A549 (cell line): ENCODE measurements around the gene TBL1X. TPM values are rescaled to one million over a fixed set of nuclear protein-coding genes. Genes with fewer than 3 reads are reported as not detected.

ENCODE experiments used
- ATAC-seq, 2 experiments: fragments of 200-7000 bp in 1 of 2; fragments of >200 bp in 1 of 2; cut with Nextera tagmentation in 1 of 2; cut with Tn5 transposase in 1 of 2; 3 replicates each; pipeline versions ENCODE4 v1.8.0 to v1.9.1; 2018 to 2020; ENCODE audit warnings: mild to moderate bottlenecking in 1 of 2, moderate library complexity in 1 of 2
- CTCF ChIA-PET: fragments of 300-600 bp; sonication (Branson Sonifier 250); formaldehyde crosslinking; extraction: SDS; loops from one replicate; lab custom pipeline; 2021; ENCODE audit warnings: antibody characterized with exemption, inconsistent platforms; lab: Yijun Ruan, JAX
- POLR2A ChIA-PET: fragments of 350-600 bp; formaldehyde crosslinking; extraction: SDS; loops from one replicate; lab custom pipeline; 2021; ENCODE audit warnings: antibody characterized with exemption, inconsistent platforms; lab: Yijun Ruan, JAX
- DNase-seq, 2 experiments: peaks; one replicate each; pipeline versions ENCODE4 v3.0.0 to v3.0.0-alpha.2; 2011 to 2016; ENCODE audit warnings: low read depth in 1 of 2, low spot score in 1 of 2
- FAIRE-seq: peaks from 2 replicates; lab custom pipeline; 2011; peaks lifted over from hg19 to GRCh38; lab: Jason Lieb, UNC
- H3K27ac ChIP-seq, 2 experiments: fragments of >200 bp; sonication (Bioruptor Twin); formaldehyde crosslinking; 3 replicates each; pipeline ENCODE4 v1.5.1; 2016 to 2017
- H3K4me1 ChIP-seq: fragments of >200 bp; sonication (Bioruptor Twin); formaldehyde crosslinking; 3 replicates; pipeline ENCODE4 v1.6.1; 2016
- H3K4me2 ChIP-seq: fragments of >200 bp; sonication (Bioruptor Twin); formaldehyde crosslinking; 3 replicates; pipeline ENCODE4 v1.6.1; 2016
- H3K4me3 ChIP-seq: fragments of >200 bp; sonication (Bioruptor Twin); formaldehyde crosslinking; 3 replicates; pipeline ENCODE4 v1.5.1; 2016
- H3K9me3 ChIP-seq: fragments of >200 bp; sonication (Bioruptor Twin); formaldehyde crosslinking; 3 replicates; pipeline ENCODE4 v1.6.1; 2016
- BCL3 ChIP-seq: fragments of >200 bp; sonication (Bioruptor Twin); formaldehyde crosslinking; IDR thresholded peaks from 3 replicates; pipeline ENCODE4 v1.6.1; 2016
- BHLHE40 ChIP-seq: IDR thresholded peaks from 2 replicates; pipeline ENCODE4 v1.6.1; 2012; ENCODE audit warnings: low read depth, low read length, inconsistent platforms
- E2F6 ChIP-seq: IDR thresholded peaks from 2 replicates; pipeline ENCODE4 v1.6.1; 2012; ENCODE audit warnings: low read depth, borderline replicate concordance
- EP300 ChIP-seq, 2 experiments: fragments of >200 bp; sonication (Bioruptor Twin); formaldehyde crosslinking; IDR thresholded peaks; 2 replicates in 1 of 2; 3 replicates in 1 of 2; pipeline ENCODE4 v1.6.1; 2016 to 2017
- FOSB ChIP-seq: fragments of 250-450 bp; sonication (Bioruptor Pico); IDR thresholded peaks from 2 replicates; pipeline ENCODE4 v1.5.0; 2020; ENCODE audit warnings: mild to moderate bottlenecking, moderate library complexity
- HOXB13 ChIP-seq: fragments of 250-450 bp; sonication (Bioruptor Pico); IDR thresholded peaks from 2 replicates; pipeline ENCODE4 v1.5.0; 2020; ENCODE audit warnings: low read depth, mild to moderate bottlenecking, moderate library complexity
- KDM5A ChIP-seq: fragments of 200-600 bp; sonication (generic); IDR thresholded peaks from 2 replicates; pipeline ENCODE4 v1.6.1; 2016; ENCODE audit warnings: antibody characterized with exemption, mild to moderate bottlenecking
- MYC ChIP-seq: IDR thresholded peaks from 2 replicates; pipeline ENCODE4 v1.6.1; 2012; ENCODE audit warnings: mild to moderate bottlenecking, inconsistent platforms, low read length, improper control_type of control experiment, borderline replicate concordance
- NFE2L2 ChIP-seq: fragments of 150-350 bp; conservative IDR thresholded peaks from 2 replicates; pipeline ENCODE4 v1.6.1; 2014; ENCODE audit warnings: low read length
- NR3C1 ChIP-seq: fragments of >200 bp; sonication (Bioruptor Twin); formaldehyde crosslinking; IDR thresholded peaks from 3 replicates; pipeline ENCODE4 v1.6.1; 2017
- PHF8 ChIP-seq: fragments of 200-600 bp; sonication (generic); IDR thresholded peaks from 2 replicates; pipeline ENCODE4 v1.6.1; 2016; ENCODE audit warnings: low read depth, mild to moderate bottlenecking, antibody characterized with exemption, moderate library complexity, borderline replicate concordance
- POLR2A ChIP-seq: IDR thresholded peaks from 2 replicates; pipeline ENCODE4 v1.6.1; 2012; ENCODE audit warnings: mild to moderate bottlenecking, low read length
- POLR2AphosphoS2 ChIP-seq: conservative IDR thresholded peaks from 2 replicates; pipeline ENCODE4 v1.6.1; 2012; ENCODE audit warnings: low read length, improper control_type of control experiment, inconsistent platforms
- RAD21 ChIP-seq, 2 experiments: fragments of >200 bp in 1 of 2; sonication (Bioruptor Twin) in 1 of 2; formaldehyde crosslinking in 1 of 2; IDR thresholded peaks in 1 of 2; conservative IDR thresholded peaks in 1 of 2; 2 replicates in 1 of 2; 3 replicates in 1 of 2; pipeline ENCODE4 v1.6.1; 2012 to 2018; ENCODE audit warnings: inconsistent platforms in 1 of 2
- RCOR1 ChIP-seq: fragments of 150-350 bp; IDR thresholded peaks from 2 replicates; pipeline ENCODE4 v1.6.1; 2014; ENCODE audit warnings: antibody characterized with exemption, low read length, low read depth
- TP53 ChIP-seq: fragments of 250-450 bp; sonication (Bioruptor Pico); IDR thresholded peaks from 2 replicates; pipeline ENCODE4 v1.5.0; 2021; ENCODE audit warnings: mild to moderate bottlenecking, moderate library complexity
- USF2 ChIP-seq: fragments of 450-650 bp; IDR thresholded peaks from 2 replicates; pipeline ENCODE4 v1.6.1; 2014; ENCODE audit warnings: antibody characterized with exemption
- ZFP36 ChIP-seq: fragments of 450-650 bp; IDR thresholded peaks from 2 replicates; pipeline ENCODE4 v1.6.1; 2014; ENCODE audit warnings: borderline replicate concordance; ENCODE audit not compliant: partially characterized antibody
- WGBS: methylation state at CpG from one replicate; pipeline ENCODE4 v1.1.6; 2017; ENCODE audit errors: missing lambda C conversion rate; 5-methylcytosine and 5-hydroxymethylcytosine counted together
- polyA plus RNA-seq, 4 experiments: library from polyadenylated mRNA; depleted of rRNA in 3 of 4; stranded (reverse); fragments of >200 nt; fragmentation: RNase III in 1 of 4; extraction: RNeasy Plus Mini Kit Qiagen cat#74134 plus additional on column Dnase treatment in 1 of 4; gene quantifications; 2 replicates in 3 of 4; 3 replicates in 1 of 4; pipeline ENCODE4 v1.2.3, GENCODE V29; 2011 to 2017
- TF ChIP-seq, protein P1 (sequence below): IDR thresholded peaks from 2 replicates; pipeline ENCODE4 v1.6.1; 2012

Gene TBL1X
- polyA plus RNA-seq, 2 of the 4 experiments (the other 2 are of a cell fraction), result 14.6 to 18.0 TPM

DNA sequence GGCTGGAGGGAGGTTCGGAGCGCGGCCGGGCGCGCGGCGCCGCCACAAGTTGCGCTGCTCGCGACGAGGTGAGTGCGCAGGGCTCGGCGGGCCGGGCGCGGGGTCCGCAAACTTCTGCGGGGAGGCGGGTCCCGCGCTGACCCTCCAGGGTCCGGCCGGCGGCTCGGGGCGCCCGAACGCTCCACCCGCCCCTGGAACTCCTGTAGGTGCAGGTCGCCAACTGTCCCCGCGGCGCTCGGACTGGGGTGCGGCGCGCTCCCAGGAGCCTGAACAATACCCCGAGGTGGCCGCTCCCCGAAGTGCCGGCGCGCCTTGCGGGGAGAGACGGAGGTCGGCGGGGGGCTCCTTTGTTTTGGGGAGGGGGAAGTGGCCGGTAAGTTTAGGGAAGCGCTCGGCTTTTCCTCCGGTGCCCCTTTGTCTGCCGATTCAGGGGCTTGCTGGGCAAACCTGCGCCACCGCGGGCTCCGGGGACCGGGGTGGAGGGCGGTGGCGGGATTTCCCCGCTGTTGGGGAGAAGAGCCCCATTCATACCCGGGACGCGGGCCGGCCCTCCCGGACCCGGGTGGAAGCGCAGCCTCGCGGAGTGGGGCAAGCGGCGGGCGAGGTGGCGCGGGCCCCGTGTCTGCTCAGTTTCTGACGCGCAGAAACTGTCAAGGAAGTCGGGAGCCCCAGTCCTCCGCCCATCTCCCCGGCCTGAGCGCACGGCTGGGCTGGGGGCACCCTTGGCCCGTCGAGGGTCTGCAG, 694 bp downstream of the TBL1X start:
- Histone ChIP-seq H3K4me1 (peaks cover 37% of the 10 kb centered on the region), H3K4me2 (peak overlapping the region; percentile 78), H3K27ac (peak overlapping the region; percentile 94 to 100), H3K9me3 (no peaks in the 10 kb centered on the region), H3K4me3 (peak overlapping the region; percentile 91)
- DNase-seq, result peak in 1 of 2 experiments; percentile 12
- no peak for FAIRE-seq
- TF ChIP-seq HOXB13 (CRISPR knock-in tag) (no peak), NR3C1 (no peak), USF2 (no peak), ZFP36 (no peak), RCOR1 (no peak), E2F6 (no peak), BCL3 (no peak), POLR2A (no peak), TP53 (CRISPR knock-in tag) (no peak), FOSB (no peak), NFE2L2 (no peak), PHF8 (no peak), KDM5A (no peak)
- ATAC-seq, result peak; percentile 14 to 17; a peak in 4 of 6 replicates
- WGBS, result 0% methylated on average over 4 of the region's 87 CpGs
- ChIA-PET POLR2A (no interaction called here), CTCF (no interaction called here)

DNA sequence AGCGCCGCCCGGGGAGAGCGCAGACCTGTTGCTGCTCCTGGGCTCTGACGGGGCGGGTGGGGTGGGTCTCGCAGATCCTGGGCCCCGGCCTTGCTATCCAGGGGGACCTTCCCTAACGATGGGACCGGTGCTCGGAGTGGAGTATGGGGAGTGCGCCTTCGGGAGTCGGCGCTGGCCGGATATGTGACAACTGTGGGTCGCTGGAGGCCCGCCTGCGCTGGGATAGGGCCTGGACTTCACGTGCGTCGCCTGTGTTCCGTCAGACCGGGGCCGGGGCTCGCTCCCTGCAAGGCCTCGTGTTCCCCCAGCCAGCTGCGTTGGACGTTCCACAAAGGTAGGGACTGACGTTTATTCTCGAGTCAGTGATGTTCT, 1.3 kb downstream of the TBL1X start:
- ChIA-PET CTCF (no interaction called here), POLR2A (no interaction called here)
- TF ChIP-seq HOXB13 (CRISPR knock-in tag) (no peak), ZFP36 (no peak), EP300 (IDR thresholded peaks at IDR 0.05) (no peak), POLR2AphosphoS2 (no peak), BHLHE40 (no peak)
- TF ChIP-seq, protein P1, sequence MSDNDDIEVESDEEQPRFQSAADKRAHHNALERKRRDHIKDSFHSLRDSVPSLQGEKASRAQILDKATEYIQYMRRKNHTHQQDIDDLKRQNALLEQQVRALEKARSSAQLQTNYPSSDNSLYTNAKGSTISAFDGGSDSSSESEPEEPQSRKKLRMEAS, result peak; percentile 42; the same call in 1 of the 2 replicates
- Histone ChIP-seq H3K4me3 (peak overlapping the region; percentile 91), H3K4me2 (peak overlapping the region; percentile 78), H3K9me3 (no peaks in the 10 kb centered on the region), H3K27ac (peak overlapping the region; percentile 94 to 100), H3K4me1 (peaks cover 37% of the 10 kb centered on the region)
- 3% methylated on average over 18 of the region's 31 CpGs for WGBS
- ATAC-seq (peak; percentile 2 to 24; a peak in 3 of 6 replicates), DNase-seq (peak; percentile 10 to 32), FAIRE-seq (no peak)

DNA sequence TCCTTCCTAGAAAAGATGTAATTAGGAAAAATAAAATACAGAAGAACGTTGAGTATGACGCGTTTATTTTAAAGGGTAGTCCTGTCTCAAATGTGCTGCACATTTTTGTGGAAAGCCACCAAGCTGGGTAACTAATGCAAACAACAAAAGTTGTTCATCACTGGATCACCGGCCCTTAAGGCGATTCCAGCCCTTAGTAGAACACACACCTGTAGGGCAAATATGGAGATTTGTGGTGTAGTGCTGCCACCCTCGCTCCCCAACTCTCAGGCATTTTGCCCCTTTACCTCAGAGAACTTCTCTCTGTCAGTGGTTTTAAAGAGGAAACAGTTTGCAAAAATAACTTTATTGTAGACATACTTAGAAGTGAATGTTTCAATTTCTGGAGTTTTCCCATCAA, 1.9 kb downstream of the TBL1X start:
- no peaks in the 10 kb centered on the region for H3K9me3 ChIP-seq
- peak overlapping the region in 1 of 2 experiments; percentile 100; a peak in 3 of 6 replicates for H3K27ac ChIP-seq
- peak overlapping the region; percentile 78 for H3K4me2 ChIP-seq
- 81% methylated on average over 6 of the region's 6 CpGs for WGBS
- ATAC-seq, result no peak
- FAIRE-seq, result peak; percentile 39
- TF ChIP-seq RAD21 (conservative IDR thresholded peaks at IDR 0.05 in 1 of 2, IDR thresholded peaks at IDR 0.05 in 1 of 2), result peak in 1 of 2 experiments; percentile 9; a peak in 1 of 5 replicates
- no peak for TF ChIP-seq MYC
- CTCF ChIA-PET, result no interaction called here
- H3K4me3 ChIP-seq, result peak overlapping the region; percentile 91
- no peak for DNase-seq
- POLR2A ChIA-PET, result no interaction called here
- H3K4me1 ChIP-seq, result peaks cover 35% of the 10 kb centered on the region
